Measurements from ENCODE around the gene SCFD2.

Gene SCFD2

DNA sequence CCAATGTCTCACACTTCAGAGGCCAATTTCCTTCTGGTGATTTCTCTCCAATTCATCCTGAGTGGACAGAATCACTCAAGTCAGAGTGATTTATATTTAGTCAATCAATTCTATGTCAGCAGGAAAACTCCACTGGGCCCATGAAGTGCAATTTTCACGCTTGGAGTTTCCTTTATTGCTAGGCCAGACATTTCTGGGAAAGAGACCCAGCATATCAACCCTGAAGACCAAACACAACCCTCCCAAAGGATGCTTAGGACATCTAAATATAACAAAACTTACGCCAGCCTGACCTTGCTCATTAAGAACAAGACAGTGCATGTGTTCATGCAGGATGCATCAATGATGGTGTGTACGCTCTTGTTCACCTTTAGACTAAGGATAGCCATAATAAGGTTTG, 347.4 kb downstream of the SCFD2 start:
- Histone ChIP-seq H3K4me3 (replicated peaks; ENCODE audit: insufficient read depth, low read length) (no peak overlapping the region), H3K27ac (replicated peaks) (no peak overlapping the region), H3K27me3 (ENCODE audit: insufficient read depth, poor library complexity, severe bottlenecking) (no peaks in the 10 kb centered on the region)
- TF ChIP-seq POLR2AphosphoS5 (IDR thresholded peaks at IDR 0.05; ENCODE audit: low read depth) (no peak), GABPA (IDR thresholded peaks at IDR 0.05; ENCODE audit: low read depth) (no peak), SPI1 (IDR thresholded peaks at IDR 0.05; ENCODE audit: borderline replicate concordance, low read depth) (no peak)
- TF ChIP-seq, protein P1, sequence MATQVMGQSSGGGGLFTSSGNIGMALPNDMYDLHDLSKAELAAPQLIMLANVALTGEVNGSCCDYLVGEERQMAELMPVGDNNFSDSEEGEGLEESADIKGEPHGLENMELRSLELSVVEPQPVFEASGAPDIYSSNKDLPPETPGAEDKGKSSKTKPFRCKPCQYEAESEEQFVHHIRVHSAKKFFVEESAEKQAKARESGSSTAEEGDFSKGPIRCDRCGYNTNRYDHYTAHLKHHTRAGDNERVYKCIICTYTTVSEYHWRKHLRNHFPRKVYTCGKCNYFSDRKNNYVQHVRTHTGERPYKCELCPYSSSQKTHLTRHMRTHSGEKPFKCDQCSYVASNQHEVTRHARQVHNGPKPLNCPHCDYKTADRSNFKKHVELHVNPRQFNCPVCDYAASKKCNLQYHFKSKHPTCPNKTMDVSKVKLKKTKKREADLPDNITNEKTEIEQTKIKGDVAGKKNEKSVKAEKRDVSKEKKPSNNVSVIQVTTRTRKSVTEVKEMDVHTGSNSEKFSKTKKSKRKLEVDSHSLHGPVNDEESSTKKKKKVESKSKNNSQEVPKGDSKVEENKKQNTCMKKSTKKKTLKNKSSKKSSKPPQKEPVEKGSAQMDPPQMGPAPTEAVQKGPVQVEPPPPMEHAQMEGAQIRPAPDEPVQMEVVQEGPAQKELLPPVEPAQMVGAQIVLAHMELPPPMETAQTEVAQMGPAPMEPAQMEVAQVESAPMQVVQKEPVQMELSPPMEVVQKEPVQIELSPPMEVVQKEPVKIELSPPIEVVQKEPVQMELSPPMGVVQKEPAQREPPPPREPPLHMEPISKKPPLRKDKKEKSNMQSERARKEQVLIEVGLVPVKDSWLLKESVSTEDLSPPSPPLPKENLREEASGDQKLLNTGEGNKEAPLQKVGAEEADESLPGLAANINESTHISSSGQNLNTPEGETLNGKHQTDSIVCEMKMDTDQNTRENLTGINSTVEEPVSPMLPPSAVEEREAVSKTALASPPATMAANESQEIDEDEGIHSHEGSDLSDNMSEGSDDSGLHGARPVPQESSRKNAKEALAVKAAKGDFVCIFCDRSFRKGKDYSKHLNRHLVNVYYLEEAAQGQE (IDR thresholded peaks at IDR 0.05; ENCODE audit: insufficient replicate concordance, low read depth): no peak
- TF ChIP-seq, protein P2, sequence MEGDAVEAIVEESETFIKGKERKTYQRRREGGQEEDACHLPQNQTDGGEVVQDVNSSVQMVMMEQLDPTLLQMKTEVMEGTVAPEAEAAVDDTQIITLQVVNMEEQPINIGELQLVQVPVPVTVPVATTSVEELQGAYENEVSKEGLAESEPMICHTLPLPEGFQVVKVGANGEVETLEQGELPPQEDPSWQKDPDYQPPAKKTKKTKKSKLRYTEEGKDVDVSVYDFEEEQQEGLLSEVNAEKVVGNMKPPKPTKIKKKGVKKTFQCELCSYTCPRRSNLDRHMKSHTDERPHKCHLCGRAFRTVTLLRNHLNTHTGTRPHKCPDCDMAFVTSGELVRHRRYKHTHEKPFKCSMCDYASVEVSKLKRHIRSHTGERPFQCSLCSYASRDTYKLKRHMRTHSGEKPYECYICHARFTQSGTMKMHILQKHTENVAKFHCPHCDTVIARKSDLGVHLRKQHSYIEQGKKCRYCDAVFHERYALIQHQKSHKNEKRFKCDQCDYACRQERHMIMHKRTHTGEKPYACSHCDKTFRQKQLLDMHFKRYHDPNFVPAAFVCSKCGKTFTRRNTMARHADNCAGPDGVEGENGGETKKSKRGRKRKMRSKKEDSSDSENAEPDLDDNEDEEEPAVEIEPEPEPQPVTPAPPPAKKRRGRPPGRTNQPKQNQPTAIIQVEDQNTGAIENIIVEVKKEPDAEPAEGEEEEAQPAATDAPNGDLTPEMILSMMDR (IDR thresholded peaks at IDR 0.05; ENCODE audit: insufficient read depth, low read length): no peak
- no peak for DNase-seq (ENCODE audit: low read depth in 1 of 2, low spot score in 1 of 2)

DNA sequence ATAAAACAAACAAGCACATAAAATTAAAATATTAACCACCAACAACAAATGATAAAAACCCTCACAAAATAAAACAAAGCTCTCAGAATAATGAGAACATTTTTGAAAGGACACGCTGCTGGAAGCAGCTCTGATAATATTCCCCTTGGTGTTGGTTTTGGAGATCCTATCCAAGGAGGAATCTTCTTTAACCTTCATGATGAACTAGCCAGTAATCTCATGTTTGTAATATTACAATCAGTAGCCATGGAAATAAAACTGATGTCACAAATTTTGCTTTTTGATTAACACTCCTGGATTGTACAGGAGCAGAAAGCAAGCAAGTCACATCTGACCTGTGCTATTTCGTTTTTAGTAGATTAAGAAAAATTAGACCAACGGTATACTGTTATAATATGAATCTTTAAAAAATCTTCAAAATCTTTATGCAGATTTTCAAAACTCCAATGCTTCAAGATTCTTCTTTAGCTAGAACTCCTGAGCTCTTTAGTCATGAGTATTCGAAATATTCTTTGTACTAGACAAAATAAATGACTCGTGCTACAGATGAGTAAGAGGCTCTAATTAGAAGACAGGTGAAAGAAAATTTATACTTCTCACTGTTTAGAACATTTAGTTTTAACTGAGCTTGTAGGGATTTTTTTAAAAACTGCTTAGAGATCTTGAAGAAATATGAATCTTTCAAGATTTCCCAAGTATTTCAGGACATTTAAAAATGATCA, 349.6 kb downstream of the SCFD2 start:
- TF ChIP-seq, protein P2 (IDR thresholded peaks at IDR 0.05; ENCODE audit: insufficient read depth, low read length): no peak
- TF ChIP-seq SPI1 (IDR thresholded peaks at IDR 0.05; ENCODE audit: borderline replicate concordance, low read depth) (no peak), GABPA (IDR thresholded peaks at IDR 0.05; ENCODE audit: low read depth) (no peak), POLR2AphosphoS5 (IDR thresholded peaks at IDR 0.05; ENCODE audit: low read depth) (no peak)
- TF ChIP-seq, protein P1 (IDR thresholded peaks at IDR 0.05; ENCODE audit: insufficient replicate concordance, low read depth): no peak
- H3K27me3 ChIP-seq (ENCODE audit: insufficient read depth, poor library complexity, severe bottlenecking): no peaks in the 10 kb centered on the region
- no peak overlapping the region for H3K27ac ChIP-seq (replicated peaks)
- no peak overlapping the region for H3K4me3 ChIP-seq (replicated peaks; ENCODE audit: insufficient read depth, low read length)
- no peak for DNase-seq (ENCODE audit: low read depth in 1 of 2, low spot score in 1 of 2)

DNA sequence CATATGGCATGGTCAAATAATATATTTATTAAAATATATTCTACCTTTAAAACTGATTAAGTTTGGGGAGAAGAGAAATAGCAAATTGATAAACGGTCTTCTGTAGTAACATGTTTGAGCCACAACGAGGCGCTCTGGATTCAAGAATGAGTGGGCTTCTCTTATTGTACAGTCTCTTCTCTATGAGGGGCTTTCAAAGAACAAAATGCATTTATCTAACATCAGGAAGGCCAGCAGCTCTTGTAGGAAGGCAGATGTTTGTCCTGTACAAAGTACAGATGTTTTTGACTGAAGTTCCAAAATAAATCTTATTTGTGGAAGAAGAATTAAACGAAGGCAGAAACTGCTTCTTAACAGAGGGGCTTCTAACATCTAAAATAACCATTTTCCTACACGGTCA, 350.2 kb downstream of the SCFD2 start:
- Histone ChIP-seq H3K27ac (replicated peaks) (no peak overlapping the region), H3K4me3 (replicated peaks; ENCODE audit: insufficient read depth, low read length) (no peak overlapping the region), H3K27me3 (ENCODE audit: insufficient read depth, poor library complexity, severe bottlenecking) (no peaks in the 10 kb centered on the region)
- no peak for DNase-seq (ENCODE audit: low read depth in 1 of 2, low spot score in 1 of 2)
- no peak for TF ChIP-seq GABPA (IDR thresholded peaks at IDR 0.05; ENCODE audit: low read depth)
- TF ChIP-seq SPI1 (IDR thresholded peaks at IDR 0.05; ENCODE audit: borderline replicate concordance, low read depth): no peak
- TF ChIP-seq, protein P2 (IDR thresholded peaks at IDR 0.05; ENCODE audit: insufficient read depth, low read length): no peak
- TF ChIP-seq POLR2AphosphoS5 (IDR thresholded peaks at IDR 0.05; ENCODE audit: low read depth): no peak
- TF ChIP-seq, protein P1 (IDR thresholded peaks at IDR 0.05; ENCODE audit: insufficient replicate concordance, low read depth): no peak

All from HL-60 (cell line).